ENCODE data around the gene CFTR. TPM values are rescaled to one million over a fixed set of nuclear protein-coding genes. Genes with fewer than 3 reads are reported as not detected.

Gene CFTR
- total RNA-seq, 1 experiment from 2014 or later = 0.31 TPM

DNA sequence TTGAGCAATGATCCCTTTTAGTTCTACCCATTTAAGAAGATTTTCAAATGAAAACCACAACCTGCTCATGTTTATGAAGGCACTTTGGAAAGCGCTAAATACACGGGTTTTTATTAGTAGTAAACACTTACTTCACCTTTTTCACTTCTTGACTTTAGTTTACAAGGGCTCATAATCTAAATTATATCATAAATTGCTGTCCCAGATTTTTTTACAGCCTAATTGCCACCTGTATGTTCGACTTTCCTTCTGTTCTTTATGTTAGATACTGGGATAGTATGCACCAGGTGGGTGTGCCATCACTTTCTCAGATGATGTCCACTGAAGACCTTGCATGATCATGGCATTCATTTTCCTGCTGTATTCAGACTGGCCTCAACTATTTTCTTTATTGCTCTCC, 22.5 kb downstream of the CFTR start:
- in situ Hi-C loops (cut with HindIII; ENCODE audit: low pct_unique_long_range_greater_than_20kb, low sequenced_read_pairs) (no loop called here), intact Hi-C loops (cut with micrococcal nuclease; ENCODE audit: unreplicated experiment) (no loop called here)
- H3K27ac ChIP-seq (ENCODE audit: low read length) = no peak overlapping the region
- ATAC-seq = no peak
- POLR2A ChIA-PET = no interaction called here
- CTCF ChIA-PET = no interaction called here
- H3K36me3 ChIP-seq (ENCODE audit: control insufficient read depth, insufficient read depth, low read length) = no peaks in the 10 kb centered on the region
- TF ChIP-seq, protein P1, sequence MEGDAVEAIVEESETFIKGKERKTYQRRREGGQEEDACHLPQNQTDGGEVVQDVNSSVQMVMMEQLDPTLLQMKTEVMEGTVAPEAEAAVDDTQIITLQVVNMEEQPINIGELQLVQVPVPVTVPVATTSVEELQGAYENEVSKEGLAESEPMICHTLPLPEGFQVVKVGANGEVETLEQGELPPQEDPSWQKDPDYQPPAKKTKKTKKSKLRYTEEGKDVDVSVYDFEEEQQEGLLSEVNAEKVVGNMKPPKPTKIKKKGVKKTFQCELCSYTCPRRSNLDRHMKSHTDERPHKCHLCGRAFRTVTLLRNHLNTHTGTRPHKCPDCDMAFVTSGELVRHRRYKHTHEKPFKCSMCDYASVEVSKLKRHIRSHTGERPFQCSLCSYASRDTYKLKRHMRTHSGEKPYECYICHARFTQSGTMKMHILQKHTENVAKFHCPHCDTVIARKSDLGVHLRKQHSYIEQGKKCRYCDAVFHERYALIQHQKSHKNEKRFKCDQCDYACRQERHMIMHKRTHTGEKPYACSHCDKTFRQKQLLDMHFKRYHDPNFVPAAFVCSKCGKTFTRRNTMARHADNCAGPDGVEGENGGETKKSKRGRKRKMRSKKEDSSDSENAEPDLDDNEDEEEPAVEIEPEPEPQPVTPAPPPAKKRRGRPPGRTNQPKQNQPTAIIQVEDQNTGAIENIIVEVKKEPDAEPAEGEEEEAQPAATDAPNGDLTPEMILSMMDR (IDR thresholded peaks at IDR 0.05) = no peak
- TF ChIP-seq POLR2AphosphoS5 (IDR thresholded peaks at IDR 0.05; ENCODE audit: low read depth, low read length) (no peak), TCF7L2 (IDR thresholded peaks at IDR 0.05; ENCODE audit: low read depth, low read length) (no peak), SIN3A (IDR thresholded peaks at IDR 0.05; ENCODE audit: borderline replicate concordance, insufficient read depth, low read depth, low read length) (no peak)
- TF ChIP-seq, protein P2, sequence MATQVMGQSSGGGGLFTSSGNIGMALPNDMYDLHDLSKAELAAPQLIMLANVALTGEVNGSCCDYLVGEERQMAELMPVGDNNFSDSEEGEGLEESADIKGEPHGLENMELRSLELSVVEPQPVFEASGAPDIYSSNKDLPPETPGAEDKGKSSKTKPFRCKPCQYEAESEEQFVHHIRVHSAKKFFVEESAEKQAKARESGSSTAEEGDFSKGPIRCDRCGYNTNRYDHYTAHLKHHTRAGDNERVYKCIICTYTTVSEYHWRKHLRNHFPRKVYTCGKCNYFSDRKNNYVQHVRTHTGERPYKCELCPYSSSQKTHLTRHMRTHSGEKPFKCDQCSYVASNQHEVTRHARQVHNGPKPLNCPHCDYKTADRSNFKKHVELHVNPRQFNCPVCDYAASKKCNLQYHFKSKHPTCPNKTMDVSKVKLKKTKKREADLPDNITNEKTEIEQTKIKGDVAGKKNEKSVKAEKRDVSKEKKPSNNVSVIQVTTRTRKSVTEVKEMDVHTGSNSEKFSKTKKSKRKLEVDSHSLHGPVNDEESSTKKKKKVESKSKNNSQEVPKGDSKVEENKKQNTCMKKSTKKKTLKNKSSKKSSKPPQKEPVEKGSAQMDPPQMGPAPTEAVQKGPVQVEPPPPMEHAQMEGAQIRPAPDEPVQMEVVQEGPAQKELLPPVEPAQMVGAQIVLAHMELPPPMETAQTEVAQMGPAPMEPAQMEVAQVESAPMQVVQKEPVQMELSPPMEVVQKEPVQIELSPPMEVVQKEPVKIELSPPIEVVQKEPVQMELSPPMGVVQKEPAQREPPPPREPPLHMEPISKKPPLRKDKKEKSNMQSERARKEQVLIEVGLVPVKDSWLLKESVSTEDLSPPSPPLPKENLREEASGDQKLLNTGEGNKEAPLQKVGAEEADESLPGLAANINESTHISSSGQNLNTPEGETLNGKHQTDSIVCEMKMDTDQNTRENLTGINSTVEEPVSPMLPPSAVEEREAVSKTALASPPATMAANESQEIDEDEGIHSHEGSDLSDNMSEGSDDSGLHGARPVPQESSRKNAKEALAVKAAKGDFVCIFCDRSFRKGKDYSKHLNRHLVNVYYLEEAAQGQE (IDR thresholded peaks at IDR 0.05; ENCODE audit: insufficient read depth in 1 of 2, low read depth in 2 of 2, low read length in 1 of 2) = no peak
- no peak for DNase-seq (ENCODE audit: low read depth, low spot score)
- no TSS peak for BruUV-seq (replicated peaks)
- H3K4me1 ChIP-seq (ENCODE audit: control insufficient read depth, insufficient read depth, low read length) = no peaks in the 10 kb centered on the region
- no peaks in the 10 kb centered on the region for H3K9me3 ChIP-seq (ENCODE audit: control insufficient read depth, insufficient read depth, low read depth, low read length)
- H3K4me3 ChIP-seq (ENCODE audit: low read depth in 2 of 2, low read length in 2 of 2) = no peak overlapping the region
- H3K27me3 ChIP-seq (ENCODE audit: control insufficient read depth, insufficient read depth, low read length) = no peaks in the 10 kb centered on the region

DNA sequence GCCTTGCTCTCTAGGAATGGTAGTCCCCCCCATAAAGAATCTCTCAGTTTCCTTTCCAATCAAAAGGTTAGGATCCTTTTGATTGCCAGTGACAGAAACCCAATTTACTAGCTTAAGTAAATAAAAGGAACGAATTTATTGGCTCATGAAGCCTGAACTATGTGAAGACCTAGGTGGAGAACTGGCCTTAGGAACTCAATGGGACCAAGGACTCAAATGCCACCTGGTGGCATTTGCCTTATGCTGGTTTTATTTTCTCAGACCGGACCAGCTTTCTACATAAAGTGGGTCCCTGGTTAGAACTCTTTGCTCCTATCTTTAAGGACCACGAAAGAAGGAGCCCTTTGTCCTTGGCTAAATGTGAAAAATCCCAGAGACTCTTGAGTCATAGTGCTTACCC, 25.4 kb downstream of the CFTR start:
- intact Hi-C loops (cut with micrococcal nuclease; ENCODE audit: unreplicated experiment) (no loop called here), in situ Hi-C loops (cut with HindIII; ENCODE audit: low pct_unique_long_range_greater_than_20kb, low sequenced_read_pairs) (no loop called here)
- Histone ChIP-seq H3K4me3 (ENCODE audit: low read depth in 2 of 2, low read length in 2 of 2) (no peak overlapping the region), H3K9me3 (ENCODE audit: control insufficient read depth, insufficient read depth, low read depth, low read length) (no peaks in the 10 kb centered on the region), H3K36me3 (ENCODE audit: control insufficient read depth, insufficient read depth, low read length) (no peaks in the 10 kb centered on the region), H3K27ac (ENCODE audit: low read length) (no peak overlapping the region), H3K27me3 (ENCODE audit: control insufficient read depth, insufficient read depth, low read length) (no peaks in the 10 kb centered on the region; the same call in 1 of the 2 replicates), H3K4me1 (ENCODE audit: control insufficient read depth, insufficient read depth, low read length) (no peaks in the 10 kb centered on the region)
- DNase-seq (ENCODE audit: low read depth, low spot score) (no peak), ATAC-seq (no peak)
- TF ChIP-seq, protein P2 (IDR thresholded peaks at IDR 0.05; ENCODE audit: insufficient read depth in 1 of 2, low read depth in 2 of 2, low read length in 1 of 2) = no peak
- TF ChIP-seq, protein P1 (IDR thresholded peaks at IDR 0.05) = no peak
- TF ChIP-seq TCF7L2 (IDR thresholded peaks at IDR 0.05; ENCODE audit: low read depth, low read length) = no peak
- no peak for TF ChIP-seq POLR2AphosphoS5 (IDR thresholded peaks at IDR 0.05; ENCODE audit: low read depth, low read length)
- no peak for TF ChIP-seq SIN3A (IDR thresholded peaks at IDR 0.05; ENCODE audit: borderline replicate concordance, insufficient read depth, low read depth, low read length)
- CTCF ChIA-PET = no interaction called here
- POLR2A ChIA-PET = no interaction called here
- BruUV-seq (replicated peaks) = no TSS peak
